T-helper 1 cell treated with Interleukin-12 subunit alpha and Interleukin-12 subunit beta and Interleukin-4 antibody, amounts not matched to agents 30 ng/mL and 1 ng/mL, for 36 hours (primary cell): ENCODE data around the gene INPP1. TPM values are rescaled to one million over a fixed set of nuclear protein-coding genes. Genes with fewer than 3 reads are reported as not detected.
"Not testable (repeated sequence)": the region's sequence is repeated elsewhere in the genome, so short reads cannot be mapped to it uniquely, and the experiment has no call there.

Experiments
- intact Hi-C: fragments of 100-400 bp; cut with micrococcal nuclease; formaldehyde crosslinking; loops from one replicate; pipeline ENCODE4 v1.15.1; 2024
- total RNA-seq: library from RNA; stranded (reverse); gene quantifications from 2 replicates; pipeline ENCODE4 v1.2.3, GENCODE V29; 2022

INPP1 gene
- total RNA-seq, 1 donor from 2014 or later: 9.9 TPM

- intact Hi-C loops: no loop called here
Observed at GRCh38 chr2:190328573-190329147, 14.7 kb upstream of the INPP1 start.

GRCh38 chr2:190333395-190333794 is 10.0 kb upstream of the INPP1 start:
- intact Hi-C loops: no loop called here

GRCh38 chr2:190333928-190334327 is 9.5 kb upstream of the INPP1 start:
- intact Hi-C loops: no loop called here

DNA sequence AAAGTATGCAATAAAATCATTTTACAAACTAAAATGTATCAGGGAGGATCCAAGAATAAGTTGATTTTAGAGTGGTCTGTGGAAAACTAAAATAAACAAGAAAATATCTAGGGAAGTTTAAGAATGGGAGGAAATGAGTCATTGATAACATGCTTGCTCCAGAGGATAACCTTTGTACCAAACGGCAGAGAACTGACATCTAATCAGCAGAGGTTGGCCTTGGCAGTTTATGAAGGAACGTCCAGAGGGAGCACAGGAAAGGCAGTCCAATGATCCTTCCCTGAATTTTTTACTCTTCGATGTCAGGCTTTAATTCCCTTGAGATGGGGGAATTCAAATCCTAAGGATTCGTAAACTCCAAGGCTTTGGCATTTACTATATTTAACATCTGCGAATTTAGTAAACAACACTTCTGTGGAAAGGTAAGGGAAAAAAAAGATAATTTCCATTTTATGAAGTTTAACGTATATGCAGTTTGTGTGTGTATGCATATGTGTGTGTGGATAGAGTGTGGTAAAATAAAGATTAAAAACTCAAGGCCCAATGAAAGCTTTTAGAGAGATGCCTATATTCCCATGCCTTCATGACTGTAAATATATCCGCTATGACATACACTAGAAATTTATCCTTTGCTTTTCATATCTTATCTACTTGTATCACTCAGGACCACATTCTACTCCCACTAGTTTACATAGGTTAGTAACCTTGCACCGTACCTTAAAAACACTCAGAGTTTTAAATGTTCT is 8.7 kb upstream of the INPP1 start:
- intact Hi-C loops: no loop called here

DNA sequence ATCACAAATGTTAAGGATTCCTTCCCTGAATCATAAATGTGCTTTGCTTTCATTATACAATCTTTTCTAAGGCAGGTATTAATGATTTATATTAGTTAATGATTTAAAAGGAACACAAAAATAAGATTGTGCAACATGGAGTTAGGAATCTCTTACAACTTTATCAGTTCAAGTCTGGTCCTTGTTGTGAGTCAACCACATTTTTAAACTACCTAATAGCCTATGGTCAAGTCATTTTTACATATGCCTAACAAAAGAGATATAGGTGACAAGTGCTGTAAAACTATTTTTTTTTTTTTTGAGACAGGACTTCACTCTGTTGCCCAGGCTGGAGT is 8.2 kb upstream of the INPP1 start:
- intact Hi-C loops: no loop called here

DNA sequence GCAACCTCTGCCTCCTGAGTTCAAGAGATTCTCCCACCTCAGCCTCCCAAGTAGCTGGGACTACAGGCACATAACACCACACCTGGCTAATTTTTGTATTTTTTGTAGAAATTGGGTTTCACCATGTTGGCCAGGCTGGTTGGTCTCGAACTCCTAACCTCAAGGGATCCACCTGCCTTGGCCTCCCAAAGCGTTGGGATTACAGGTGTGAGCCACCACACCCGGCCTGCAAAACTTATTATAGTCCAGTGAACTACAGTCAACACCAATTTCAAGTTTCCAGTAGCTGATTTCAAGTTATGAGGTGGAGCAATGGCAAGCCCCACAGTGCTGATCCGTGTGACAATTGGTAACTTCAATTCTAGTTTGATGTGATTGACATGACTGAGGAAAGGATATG is 7.8 kb upstream of the INPP1 start:
- intact Hi-C loops: not testable (repeated sequence)

GRCh38 chr2:190336420-190336819 is 7.0 kb upstream of the INPP1 start:
- intact Hi-C loops: no loop called here

- intact Hi-C loops: no loop called here
Observed at GRCh38 chr2:190338453-190338852, 4.9 kb upstream of the INPP1 start.

- intact Hi-C loops: no loop called here
Observed at GRCh38 chr2:190339394-190339793, 4.0 kb upstream of the INPP1 start.

DNA sequence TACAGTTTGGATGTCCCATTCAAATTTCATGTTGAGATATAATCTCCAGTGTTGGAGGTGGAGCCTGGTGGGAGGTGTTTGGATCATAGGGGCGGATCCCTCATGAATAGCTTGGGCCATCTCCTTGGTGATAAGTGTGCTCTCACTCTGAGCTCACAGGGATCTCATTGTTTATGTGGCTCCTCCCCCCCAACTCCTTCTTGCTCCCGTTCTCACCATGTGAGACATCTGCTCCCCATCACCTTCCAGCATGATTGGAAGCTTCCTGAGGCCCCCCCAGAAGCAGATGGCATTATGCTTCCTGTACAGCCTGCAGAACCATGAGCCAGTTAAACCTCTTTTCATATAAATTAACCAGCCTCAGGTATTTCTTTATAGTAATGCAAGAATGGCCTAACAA is 3.0 kb upstream of the INPP1 start:
- intact Hi-C loops: loop anchor here (5.0 to 10.0 kb wide), 3 partner anchors 67 to 556 kb away; partner anchors contain the start of genes GLS, MFSD6, ORMDL1 and PMS1

GRCh38 chr2:190342611-190343010 is 778 bp upstream of the INPP1 start:
- intact Hi-C loops: loop anchor here (5.0 to 10.0 kb wide), 3 partner anchors 65 to 558 kb away; partner anchors contain the start of genes GLS, MFSD6, ORMDL1 and PMS1

GRCh38 chr2:190343089-190343535 is 277 bp upstream of the INPP1 start:
- intact Hi-C loops: loop anchor here (5.0 to 10.0 kb wide), 3 partner anchors 64 to 558 kb away; partner anchors contain the start of genes GLS, MFSD6, ORMDL1 and PMS1

- intact Hi-C loops: loop anchor here (1.0 to 10.0 kb wide), 6 partner anchors 16 to 560 kb away; partner anchors contain the start of genes GLS, HIBCH, MFSD6 and ORMDL1
Observed at GRCh38 chr2:190344276-190344827, 963 bp downstream of the INPP1 start.

DNA sequence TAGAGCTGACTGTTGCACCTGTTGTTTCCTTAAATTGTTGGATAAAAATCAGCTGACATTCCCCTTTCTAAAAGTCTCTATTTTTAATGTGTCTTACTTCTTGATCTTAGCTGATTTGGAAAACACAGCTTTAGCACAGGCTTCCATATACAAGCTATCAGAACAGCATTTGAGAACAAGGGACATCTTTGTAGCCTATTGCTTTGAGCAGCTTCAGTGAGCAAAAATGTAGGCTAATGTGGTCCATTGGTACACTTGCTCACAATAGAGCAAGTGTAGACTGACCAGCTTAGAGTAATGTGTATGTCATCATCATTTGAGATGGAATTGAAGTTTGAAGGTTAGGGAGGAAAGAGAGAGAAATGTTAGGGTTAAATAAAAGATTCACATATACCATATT is 7.0 kb downstream of the INPP1 start:
- intact Hi-C loops: no loop called here

- intact Hi-C loops: no loop called here
Observed at GRCh38 chr2:190351955-190352354, 8.6 kb downstream of the INPP1 start.

DNA sequence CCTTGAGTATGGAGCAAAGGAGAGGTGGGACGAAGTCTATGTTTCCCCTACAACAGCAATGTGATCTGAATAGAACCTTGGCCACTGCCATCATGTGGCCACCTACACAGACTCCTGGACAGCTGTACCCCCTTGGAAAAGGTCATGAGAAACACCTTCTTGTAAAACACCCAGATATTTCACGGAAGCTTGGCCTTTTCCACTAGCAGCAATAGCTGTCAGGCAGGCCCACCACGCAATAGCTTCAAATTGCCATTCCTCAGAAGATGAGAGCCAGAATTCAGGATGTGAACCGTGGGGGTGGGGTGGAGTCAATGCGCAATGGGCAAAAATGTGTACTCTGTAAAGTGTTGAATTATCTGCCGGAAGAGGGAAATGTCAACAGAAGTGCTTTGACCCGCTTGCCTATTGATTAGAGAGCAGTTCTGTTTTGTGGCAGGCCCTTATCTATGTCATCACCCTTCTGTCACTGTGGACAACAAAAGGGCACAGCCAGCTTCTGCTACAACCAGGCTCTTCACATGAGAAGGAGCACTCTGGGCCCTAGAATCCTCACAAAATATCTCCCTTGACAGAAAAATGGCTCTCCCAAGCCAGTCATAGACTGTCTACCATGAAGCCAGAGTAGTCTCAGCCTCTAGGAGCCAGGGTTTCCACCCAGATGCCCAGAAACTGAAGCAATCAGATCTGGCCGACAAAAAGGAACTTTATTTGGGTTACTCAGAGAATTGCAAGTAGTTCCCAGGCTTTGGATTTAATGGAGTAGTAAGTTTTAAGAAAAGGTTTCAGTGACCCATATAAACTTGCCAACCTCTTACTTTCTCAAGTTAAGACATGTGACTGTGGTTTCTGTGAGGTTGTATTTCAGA is 9.5 kb downstream of the INPP1 start:
- intact Hi-C loops: no loop called here

- intact Hi-C loops: no loop called here
Observed at GRCh38 chr2:190353537-190353899, 10.1 kb downstream of the INPP1 start.

GRCh38 chr2:190354003-190354690 is 10.8 kb downstream of the INPP1 start:
- intact Hi-C loops: no loop called here

DNA sequence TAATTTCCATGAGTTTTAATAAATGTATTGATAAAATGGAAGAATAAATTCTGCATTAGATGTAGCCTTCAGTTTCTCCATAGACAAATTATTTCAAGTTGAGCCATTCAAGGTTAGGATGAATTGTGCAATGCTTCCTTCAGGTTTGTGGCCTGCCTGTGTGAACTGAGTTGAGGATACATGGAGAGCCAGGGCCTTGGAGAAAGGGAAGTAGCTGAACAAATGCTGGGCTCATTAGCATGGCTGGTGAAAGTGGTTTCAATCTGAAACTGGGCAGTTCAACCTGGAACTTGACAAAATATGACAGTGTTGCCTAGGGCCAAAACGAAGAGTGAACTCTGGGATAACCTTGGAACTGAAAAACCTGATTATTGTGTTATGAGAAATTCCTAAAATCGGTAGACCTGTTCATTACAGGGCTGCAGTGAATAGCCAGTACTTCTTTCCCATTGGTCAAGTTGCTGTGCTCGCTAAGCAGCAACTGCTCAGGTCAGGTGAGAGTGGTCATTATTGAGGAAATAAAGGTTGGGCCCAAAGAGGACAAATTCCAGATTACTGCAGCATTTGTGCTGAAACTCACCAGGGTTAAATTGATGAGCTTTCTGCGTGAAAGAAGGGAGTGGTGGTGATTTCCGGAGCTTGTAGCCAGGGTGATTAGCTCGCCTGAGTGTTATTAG is 12.7 kb downstream of the INPP1 start:
- intact Hi-C loops: no loop called here

- intact Hi-C loops: no loop called here
Observed at GRCh38 chr2:190357600-190357999, 14.2 kb downstream of the INPP1 start.
